ENCODE measurements around the gene LRP1B.

The LRP1B gene

GRCh38 chr2:141639809-141640208, 491.0 kb downstream of the LRP1B start:
- DNase-seq: no peak

GRCh38 chr2:141633132-141633531, 497.7 kb downstream of the LRP1B start:
- DNase-seq: no peak

GRCh38 chr2:141630407-141630930, 500.3 kb downstream of the LRP1B start:
- DNase-seq: no peak

- DNase-seq: no peak
Measured at GRCh38 chr2:141620372-141620771, 510.4 kb downstream of the LRP1B start.

- no peak for DNase-seq
Measured at GRCh38 chr2:141618457-141618856, 512.4 kb downstream of the LRP1B start.

GRCh38 chr2:141611981-141612380, 518.8 kb downstream of the LRP1B start:
- DNase-seq: no peak

GRCh38 chr2:141611176-141611571, 519.6 kb downstream of the LRP1B start:
- DNase-seq: no peak

GRCh38 chr2:141610564-141611175, 520.1 kb downstream of the LRP1B start:
- no peak for DNase-seq

- no peak for DNase-seq
Measured at GRCh38 chr2:141605163-141605562, 525.7 kb downstream of the LRP1B start.

GRCh38 chr2:141601511-141602152, 529.2 kb downstream of the LRP1B start:
- no peak for DNase-seq

GRCh38 chr2:141599721-141600120, 531.1 kb downstream of the LRP1B start:
- DNase-seq: no peak

GRCh38 chr2:141598982-141599381, 531.8 kb downstream of the LRP1B start:
- no peak for DNase-seq

GRCh38 chr2:141595316-141595920, 535.4 kb downstream of the LRP1B start:
- DNase-seq: no peak

- DNase-seq: no peak
Measured at GRCh38 chr2:141591787-141592186, 539.0 kb downstream of the LRP1B start.

GRCh38 chr2:141590620-141591019, 540.2 kb downstream of the LRP1B start:
- DNase-seq: no peak

- no peak for DNase-seq
Measured at GRCh38 chr2:141589314-141589713, 541.5 kb downstream of the LRP1B start.

GRCh38 chr2:141586985-141587384, 543.8 kb downstream of the LRP1B start:
- DNase-seq: no peak

GRCh38 chr2:141582213-141582612, 548.6 kb downstream of the LRP1B start:
- DNase-seq: no peak

- no peak for DNase-seq
Measured at GRCh38 chr2:141579071-141579470, 551.7 kb downstream of the LRP1B start.

GRCh38 chr2:141570474-141571131, 560.2 kb downstream of the LRP1B start:
- no peak for DNase-seq

GRCh38 chr2:141569941-141570340, 560.9 kb downstream of the LRP1B start:
- no peak for DNase-seq

- DNase-seq: no peak
Measured at GRCh38 chr2:141565597-141565996, 565.2 kb downstream of the LRP1B start.

GRCh38 chr2:141560723-141561122, 570.1 kb downstream of the LRP1B start:
- DNase-seq: no peak

Data from activated T-cell treated with anti-CD3 and anti-CD28 coated beads, Interleukin-2, amount 50 U/mL, for 48 hours (primary cell).